WTC11 (cell line): ENCODE results near the gene CD74.
"Not testable (repeated sequence)": the region's sequence is repeated elsewhere in the genome, so short reads cannot be mapped to it uniquely, and the experiment has no call there.

Source experiments
- CTCF ChIP-seq: fragments of 200-600 bp; IDR thresholded peaks from 2 replicates; pipeline ENCODE4 v1.8.0; 2022; ENCODE audit warnings: antibody characterized with exemption
- IRF1 ChIP-seq: sonication (generic); formaldehyde crosslinking; IDR thresholded peaks from 2 replicates; pipeline ENCODE4 v1.8.0; 2023; ENCODE audit warnings: missing genetic modification reagents

- not testable (repeated sequence) for TF ChIP-seq CTCF, IRF1
These were observed 41.3 kb upstream of the CD74 start for GRCh38 chr5:150454027-150454426.
